Neural cell (in vitro differentiated cells): ENCODE results near the gene KCNA3. TPM values are rescaled to one million over a fixed set of nuclear protein-coding genes. Genes with fewer than 3 reads are reported as not detected.

Source experiments
- H2AFZ ChIP-seq: fragments of 200-600, 300-800 bp; sonication (generic), shearing (Covaris generic); 2 replicates; pipeline ENCODE4 v1.6.0; 2014; ENCODE audit warnings: low read depth, mild to moderate bottlenecking, antibody characterized with exemption, low read length, moderate library complexity
- H3F3A ChIP-seq: fragments of 200-600 bp; shearing (Covaris generic); 2 replicates; pipeline ENCODE4 v1.6.1; 2016; ENCODE audit warnings: mild to moderate bottlenecking, moderate library complexity, mixed read lengths, antibody characterized with exemption, low read length; ENCODE audit not compliant: insufficient read depth, poor library complexity, severe bottlenecking
- H3K27ac ChIP-seq: fragments of 200-600, 300-800 bp; sonication (generic), shearing (Covaris generic); 2 replicates; pipeline ENCODE4 v1.5.1; 2014; ENCODE audit warnings: mild to moderate bottlenecking, low read length, moderate library complexity
- H3K27me3 ChIP-seq: fragments of 300-800, 200-600 bp; sonication (generic), shearing (Covaris generic); 2 replicates; pipeline ENCODE4 v1.6.0; 2014; ENCODE audit warnings: mild to moderate bottlenecking, low read depth, low read length, moderate library complexity; ENCODE audit not compliant: insufficient read depth
- H3K36me3 ChIP-seq: fragments of 300-800, 200-600 bp; sonication (generic), shearing (Covaris generic); 2 replicates; pipeline ENCODE4 v1.5.1; 2014; ENCODE audit warnings: mild to moderate bottlenecking, antibody characterized with exemption, low read length, moderate library complexity; ENCODE audit not compliant: insufficient read depth
- H3K4me2 ChIP-seq: fragments of 300-800, 200-600 bp; sonication (generic), shearing (Covaris generic); 2 replicates; pipeline ENCODE4 v1.6.0; 2014; ENCODE audit warnings: mild to moderate bottlenecking, low read length
- H3K4me3 ChIP-seq: fragments of 300-800, 200-600 bp; sonication (generic), shearing (Covaris generic); 2 replicates; pipeline ENCODE4 v1.5.1; 2014; ENCODE audit warnings: mild to moderate bottlenecking, low read length, moderate library complexity
- H3K79me2 ChIP-seq: fragments of 200-600 bp; shearing (Covaris generic); replicated peaks from 2 replicates; pipeline ENCODE4 v1.6.0; 2014; ENCODE audit warnings: mild to moderate bottlenecking, low read length, moderate library complexity; ENCODE audit not compliant: insufficient read depth
- H3K9ac ChIP-seq: fragments of 300-800, 200-600 bp; sonication (generic), shearing (Covaris generic); 2 replicates; pipeline ENCODE4 v1.6.1; 2016; ENCODE audit warnings: mild to moderate bottlenecking, low read length, mixed read lengths
- H3K9me2 ChIP-seq: fragments of 200-600 bp; shearing (Covaris generic); 2 replicates; pipeline ENCODE4 v1.6.1; 2016; ENCODE audit warnings: mild to moderate bottlenecking, low read length, mixed read lengths; ENCODE audit not compliant: insufficient read depth
- H3K9me3 ChIP-seq: fragments of 200-600, 300-800 bp; sonication (generic), shearing (Covaris generic); 2 replicates; pipeline ENCODE4 v1.6.1; 2016; ENCODE audit warnings: mild to moderate bottlenecking, mixed run types, low read length, moderate library complexity, mixed read lengths
- H4K20me1 ChIP-seq: fragments of 200-600 bp; shearing (Covaris generic); 2 replicates; pipeline ENCODE4 v1.6.1; 2016; ENCODE audit warnings: mild to moderate bottlenecking, mixed run types; ENCODE audit not compliant: insufficient read depth
- EP300 ChIP-seq: fragments of 450-650 bp; conservative IDR thresholded peaks from 2 replicates; pipeline ENCODE4 v1.6.1; 2014; ENCODE audit warnings: antibody characterized with exemption, mild to moderate bottlenecking, moderate library complexity; ENCODE audit not compliant: poor library complexity, severe bottlenecking
- EZH2 ChIP-seq: fragments of 200-600, 300-800 bp; shearing (Covaris generic), sonication (generic); IDR thresholded peaks from 2 replicates; pipeline ENCODE4 v1.6.1; 2014; ENCODE audit warnings: antibody characterized with exemption, low read length, borderline replicate concordance, mild to moderate bottlenecking; ENCODE audit not compliant: insufficient read depth, poor library complexity, severe bottlenecking
- MXI1 ChIP-seq: fragments of 450-650 bp; conservative IDR thresholded peaks from 2 replicates; pipeline ENCODE4 v1.6.1; 2014; ENCODE audit warnings: antibody characterized with exemption, mild to moderate bottlenecking; ENCODE audit not compliant: poor library complexity, severe bottlenecking
- POLR2AphosphoS5 ChIP-seq: IDR thresholded peaks from 2 replicates; pipeline ENCODE4 v1.6.1; 2012
- RAD21 ChIP-seq: fragments of 450-650 bp; conservative IDR thresholded peaks from 2 replicates; pipeline ENCODE4 v1.6.1; 2014; ENCODE audit warnings: antibody characterized with exemption, mild to moderate bottlenecking, moderate library complexity
- SMC3 ChIP-seq: fragments of 450-650 bp; conservative IDR thresholded peaks from 2 replicates; pipeline ENCODE4 v1.6.1; 2014; ENCODE audit warnings: antibody characterized with exemption, mild to moderate bottlenecking, moderate library complexity; ENCODE audit not compliant: poor library complexity
- TAF1 ChIP-seq: IDR thresholded peaks from 2 replicates; pipeline ENCODE4 v1.6.1; 2012; ENCODE audit warnings: low read depth
- polyA plus RNA-seq: library from polyadenylated mRNA; depleted of rRNA; stranded (reverse); fragments of >200 nt; gene quantifications from 2 replicates; pipeline ENCODE4 v1.2.3, GENCODE V29; 2014
- TF ChIP-seq, protein P1 (sequence below): IDR thresholded peaks from 2 replicates; pipeline ENCODE4 v1.6.1; 2012; ENCODE audit warnings: borderline replicate concordance
- TF ChIP-seq, protein P2 (sequence below): fragments of 450-650 bp; IDR thresholded peaks from 2 replicates; pipeline ENCODE4 v1.5.1; 2014; ENCODE audit warnings: antibody characterized with exemption, mild to moderate bottlenecking, moderate library complexity; ENCODE audit not compliant: poor library complexity, severe bottlenecking

Gene KCNA3
- polyA plus RNA-seq, 1 donor from 2014 or later, result 5.6 TPM

DNA sequence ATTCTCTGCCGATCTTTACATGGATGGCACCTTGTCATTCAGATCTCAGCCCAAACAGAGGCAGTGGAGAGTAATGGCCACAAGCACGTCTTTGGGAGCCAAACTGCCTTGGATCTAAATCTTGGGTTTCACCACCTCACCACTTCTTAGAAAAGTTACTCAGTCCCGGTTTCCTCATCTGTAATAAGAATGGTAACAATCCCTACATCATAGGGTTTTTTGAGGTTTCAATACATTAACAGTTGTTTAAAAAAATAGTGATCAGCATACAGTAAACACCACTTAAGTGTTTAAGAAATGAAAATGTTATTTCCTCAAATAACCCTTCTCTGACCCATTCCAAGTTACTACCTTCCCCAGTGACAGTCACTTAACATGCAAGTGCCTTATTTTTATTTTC is 38.5 kb upstream of the KCNA3 start:
- H3K4me3 ChIP-seq, result no peak overlapping the region
- H4K20me1 ChIP-seq, result no peaks in the 10 kb centered on the region
- H3K27ac ChIP-seq, result no peak overlapping the region
- H3K9me3 ChIP-seq, result no peaks in the 10 kb centered on the region
- no peak overlapping the region for H2AFZ ChIP-seq
- H3K27me3 ChIP-seq, result no peaks in the 10 kb centered on the region
- TF ChIP-seq EZH2, result no peak
- no peak for TF ChIP-seq MXI1
- TF ChIP-seq, protein P1, sequence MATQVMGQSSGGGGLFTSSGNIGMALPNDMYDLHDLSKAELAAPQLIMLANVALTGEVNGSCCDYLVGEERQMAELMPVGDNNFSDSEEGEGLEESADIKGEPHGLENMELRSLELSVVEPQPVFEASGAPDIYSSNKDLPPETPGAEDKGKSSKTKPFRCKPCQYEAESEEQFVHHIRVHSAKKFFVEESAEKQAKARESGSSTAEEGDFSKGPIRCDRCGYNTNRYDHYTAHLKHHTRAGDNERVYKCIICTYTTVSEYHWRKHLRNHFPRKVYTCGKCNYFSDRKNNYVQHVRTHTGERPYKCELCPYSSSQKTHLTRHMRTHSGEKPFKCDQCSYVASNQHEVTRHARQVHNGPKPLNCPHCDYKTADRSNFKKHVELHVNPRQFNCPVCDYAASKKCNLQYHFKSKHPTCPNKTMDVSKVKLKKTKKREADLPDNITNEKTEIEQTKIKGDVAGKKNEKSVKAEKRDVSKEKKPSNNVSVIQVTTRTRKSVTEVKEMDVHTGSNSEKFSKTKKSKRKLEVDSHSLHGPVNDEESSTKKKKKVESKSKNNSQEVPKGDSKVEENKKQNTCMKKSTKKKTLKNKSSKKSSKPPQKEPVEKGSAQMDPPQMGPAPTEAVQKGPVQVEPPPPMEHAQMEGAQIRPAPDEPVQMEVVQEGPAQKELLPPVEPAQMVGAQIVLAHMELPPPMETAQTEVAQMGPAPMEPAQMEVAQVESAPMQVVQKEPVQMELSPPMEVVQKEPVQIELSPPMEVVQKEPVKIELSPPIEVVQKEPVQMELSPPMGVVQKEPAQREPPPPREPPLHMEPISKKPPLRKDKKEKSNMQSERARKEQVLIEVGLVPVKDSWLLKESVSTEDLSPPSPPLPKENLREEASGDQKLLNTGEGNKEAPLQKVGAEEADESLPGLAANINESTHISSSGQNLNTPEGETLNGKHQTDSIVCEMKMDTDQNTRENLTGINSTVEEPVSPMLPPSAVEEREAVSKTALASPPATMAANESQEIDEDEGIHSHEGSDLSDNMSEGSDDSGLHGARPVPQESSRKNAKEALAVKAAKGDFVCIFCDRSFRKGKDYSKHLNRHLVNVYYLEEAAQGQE, result no peak
- TF ChIP-seq SMC3, result no peak
- TF ChIP-seq EP300, result no peak
- no peak for TF ChIP-seq RAD21
- TF ChIP-seq POLR2AphosphoS5, result no peak
- TF ChIP-seq, protein P2, sequence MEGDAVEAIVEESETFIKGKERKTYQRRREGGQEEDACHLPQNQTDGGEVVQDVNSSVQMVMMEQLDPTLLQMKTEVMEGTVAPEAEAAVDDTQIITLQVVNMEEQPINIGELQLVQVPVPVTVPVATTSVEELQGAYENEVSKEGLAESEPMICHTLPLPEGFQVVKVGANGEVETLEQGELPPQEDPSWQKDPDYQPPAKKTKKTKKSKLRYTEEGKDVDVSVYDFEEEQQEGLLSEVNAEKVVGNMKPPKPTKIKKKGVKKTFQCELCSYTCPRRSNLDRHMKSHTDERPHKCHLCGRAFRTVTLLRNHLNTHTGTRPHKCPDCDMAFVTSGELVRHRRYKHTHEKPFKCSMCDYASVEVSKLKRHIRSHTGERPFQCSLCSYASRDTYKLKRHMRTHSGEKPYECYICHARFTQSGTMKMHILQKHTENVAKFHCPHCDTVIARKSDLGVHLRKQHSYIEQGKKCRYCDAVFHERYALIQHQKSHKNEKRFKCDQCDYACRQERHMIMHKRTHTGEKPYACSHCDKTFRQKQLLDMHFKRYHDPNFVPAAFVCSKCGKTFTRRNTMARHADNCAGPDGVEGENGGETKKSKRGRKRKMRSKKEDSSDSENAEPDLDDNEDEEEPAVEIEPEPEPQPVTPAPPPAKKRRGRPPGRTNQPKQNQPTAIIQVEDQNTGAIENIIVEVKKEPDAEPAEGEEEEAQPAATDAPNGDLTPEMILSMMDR, result no peak
- TF ChIP-seq TAF1, result no peak
- H3K79me2 ChIP-seq, result no peaks in the 10 kb centered on the region
- no peaks in the 10 kb centered on the region for H3F3A ChIP-seq
- no peaks in the 10 kb centered on the region for H3K36me3 ChIP-seq
- H3K9ac ChIP-seq, result no peak overlapping the region
- H3K4me2 ChIP-seq, result no peak overlapping the region
- H3K9me2 ChIP-seq, result no peaks in the 10 kb centered on the region

DNA sequence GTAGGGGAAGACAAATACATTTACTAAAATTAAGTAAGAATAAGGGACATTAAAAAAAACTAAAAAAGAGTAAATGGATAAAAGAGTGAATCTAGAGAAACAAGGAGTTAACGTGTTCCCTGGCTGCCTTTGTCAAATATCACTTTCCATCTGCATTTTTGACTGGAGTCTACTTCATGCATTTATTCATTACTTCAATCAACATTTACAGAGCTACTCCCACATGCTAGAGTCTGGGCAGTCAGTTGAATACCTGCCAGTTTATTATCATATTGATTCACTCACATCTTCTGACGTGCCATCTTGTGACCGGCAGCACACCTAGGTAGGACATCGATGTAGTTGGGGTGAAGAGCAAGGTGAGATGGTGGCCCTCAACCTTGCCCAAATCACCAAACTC is 35.6 kb upstream of the KCNA3 start:
- Histone ChIP-seq H3K9me2 (no peaks in the 10 kb centered on the region), H2AFZ (no peak overlapping the region), H3K79me2 (no peaks in the 10 kb centered on the region), H3K27me3 (no peaks in the 10 kb centered on the region), H3K36me3 (no peaks in the 10 kb centered on the region), H3K9ac (no peak overlapping the region), H3K4me3 (no peak overlapping the region), H3F3A (no peaks in the 10 kb centered on the region), H3K4me2 (no peak overlapping the region), H3K9me3 (no peaks in the 10 kb centered on the region), H4K20me1 (no peaks in the 10 kb centered on the region), H3K27ac (no peak overlapping the region)
- TF ChIP-seq, protein P2, result no peak
- no peak for TF ChIP-seq POLR2AphosphoS5
- no peak for TF ChIP-seq RAD21
- TF ChIP-seq TAF1, result no peak
- TF ChIP-seq, protein P1, result no peak
- TF ChIP-seq MXI1, result no peak
- no peak for TF ChIP-seq EZH2
- TF ChIP-seq SMC3, result no peak
- no peak for TF ChIP-seq EP300
